Fibroblast of gingiva (primary cell): ENCODE results near the gene GGACT.
"Not testable (repeated sequence)": the region's sequence is repeated elsewhere in the genome, so short reads cannot be mapped to it uniquely, and the experiment has no call there.

Experiments
- DNase-seq: peaks from one replicate; pipeline ENCODE4 v3.0.0-alpha.2; 2011; ENCODE audit warnings: low read depth

GGACT gene

DNA sequence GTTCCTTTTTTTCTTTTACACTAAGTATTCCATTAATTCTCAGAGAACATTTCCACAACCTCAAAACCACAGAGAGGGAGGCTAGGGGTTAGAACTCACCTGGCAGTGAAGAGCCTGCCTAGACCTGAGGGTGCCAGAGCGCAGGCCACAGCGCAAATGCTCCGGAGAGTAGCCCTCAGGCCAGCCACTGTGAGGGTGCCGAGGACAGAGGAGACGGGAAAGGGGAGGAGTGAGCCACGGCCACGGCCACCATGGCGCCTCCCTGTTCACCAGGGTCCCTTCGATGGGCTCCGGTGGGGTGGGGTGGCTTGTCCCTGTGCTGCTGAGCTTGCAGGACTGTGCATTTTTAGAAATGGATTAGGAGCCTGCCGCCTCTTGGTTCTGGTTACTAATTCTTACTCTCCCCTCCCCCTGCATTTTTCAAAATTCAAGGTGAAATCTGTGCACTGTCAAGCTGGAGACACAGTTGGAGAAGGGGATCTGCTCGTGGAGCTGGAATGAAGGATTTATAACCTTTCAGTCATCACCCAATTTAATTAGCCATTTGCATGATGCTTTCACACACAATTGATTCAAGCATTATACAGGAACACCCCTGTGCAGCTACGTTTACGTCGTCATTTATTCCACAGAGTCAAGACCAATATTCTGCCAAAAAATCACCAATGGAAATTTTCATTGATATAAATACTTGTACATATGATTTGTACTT lies 58.8 kb downstream of the GGACT start:
- DNase-seq: no peak

DNA sequence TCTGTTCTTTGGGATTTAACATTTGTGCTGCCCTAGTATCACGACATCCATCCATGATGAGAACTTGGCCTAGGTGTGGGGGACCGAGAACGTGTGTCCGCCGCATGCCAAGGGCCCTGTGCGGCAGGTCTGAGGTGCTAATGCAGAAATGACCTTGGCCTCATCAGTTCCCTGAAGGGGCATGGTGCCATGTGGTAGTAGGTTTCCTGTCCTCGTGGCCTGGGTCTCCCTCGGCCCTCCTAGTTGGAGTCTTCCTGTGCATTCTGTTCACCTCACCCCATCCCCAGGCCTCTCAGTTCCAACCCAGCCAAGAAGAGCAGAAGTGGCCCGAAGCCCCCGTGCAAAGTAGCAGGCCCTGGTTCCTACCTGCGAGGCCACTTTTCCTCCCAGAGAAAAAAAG lies 59.8 kb downstream of the GGACT start:
- DNase-seq: no peak

DNA sequence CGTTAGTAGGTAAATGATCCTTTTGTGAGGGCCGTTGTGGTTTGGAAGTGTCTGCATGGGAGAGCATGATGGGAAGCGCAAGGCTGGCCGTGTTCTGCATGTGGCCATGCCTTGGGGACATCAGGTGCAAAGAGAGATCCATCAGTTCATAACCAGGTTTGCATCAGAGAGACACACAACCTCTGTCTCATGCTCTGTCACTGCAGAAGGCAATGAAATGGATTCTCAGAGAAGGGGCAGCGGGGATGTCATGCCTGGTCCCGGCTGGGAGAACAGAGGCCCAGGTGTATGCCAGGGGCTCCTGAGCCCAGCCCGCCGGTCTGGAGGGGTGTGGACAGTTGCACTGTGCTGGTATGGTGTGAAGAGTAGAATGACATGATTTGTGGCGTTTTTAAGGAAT lies 60.2 kb downstream of the GGACT start:
- DNase-seq: no peak

GRCh38 chr13:100527644-100528043 lies 60.9 kb downstream of the GGACT start:
- no peak for DNase-seq

DNA sequence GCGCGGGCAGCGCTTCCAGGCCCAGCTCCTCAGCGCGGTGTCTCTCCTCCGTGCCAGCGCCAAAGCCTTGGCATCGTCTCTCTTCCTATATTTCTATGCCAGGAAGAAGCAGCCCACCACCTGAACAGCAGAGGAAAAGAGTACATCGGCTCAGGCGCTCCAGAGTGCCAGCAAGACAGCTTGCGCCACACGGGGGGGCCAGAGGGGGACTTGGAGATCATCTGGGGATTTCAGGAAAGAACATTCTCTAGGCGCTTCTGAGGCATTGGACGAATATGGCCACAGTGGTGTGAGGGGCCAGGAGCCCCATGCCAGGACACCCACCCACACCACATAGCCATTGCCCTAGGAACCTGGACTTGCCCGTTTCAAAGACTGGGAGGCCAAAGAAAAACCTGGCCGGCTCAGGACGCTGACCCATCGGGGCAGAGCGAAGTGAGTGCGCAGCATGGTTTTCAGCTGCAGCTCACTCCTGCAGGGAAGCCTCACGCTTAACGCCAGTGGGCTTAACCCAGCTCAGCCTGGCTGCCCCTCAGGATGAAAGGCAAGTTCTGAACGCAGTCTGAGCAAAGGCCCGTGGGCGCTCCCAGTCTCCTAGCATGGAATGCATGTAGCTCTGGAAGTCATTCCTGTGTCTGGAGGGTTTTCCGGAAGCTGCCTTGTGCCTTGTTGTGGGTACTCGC lies 62.1 kb downstream of the GGACT start:
- no peak for DNase-seq

DNA sequence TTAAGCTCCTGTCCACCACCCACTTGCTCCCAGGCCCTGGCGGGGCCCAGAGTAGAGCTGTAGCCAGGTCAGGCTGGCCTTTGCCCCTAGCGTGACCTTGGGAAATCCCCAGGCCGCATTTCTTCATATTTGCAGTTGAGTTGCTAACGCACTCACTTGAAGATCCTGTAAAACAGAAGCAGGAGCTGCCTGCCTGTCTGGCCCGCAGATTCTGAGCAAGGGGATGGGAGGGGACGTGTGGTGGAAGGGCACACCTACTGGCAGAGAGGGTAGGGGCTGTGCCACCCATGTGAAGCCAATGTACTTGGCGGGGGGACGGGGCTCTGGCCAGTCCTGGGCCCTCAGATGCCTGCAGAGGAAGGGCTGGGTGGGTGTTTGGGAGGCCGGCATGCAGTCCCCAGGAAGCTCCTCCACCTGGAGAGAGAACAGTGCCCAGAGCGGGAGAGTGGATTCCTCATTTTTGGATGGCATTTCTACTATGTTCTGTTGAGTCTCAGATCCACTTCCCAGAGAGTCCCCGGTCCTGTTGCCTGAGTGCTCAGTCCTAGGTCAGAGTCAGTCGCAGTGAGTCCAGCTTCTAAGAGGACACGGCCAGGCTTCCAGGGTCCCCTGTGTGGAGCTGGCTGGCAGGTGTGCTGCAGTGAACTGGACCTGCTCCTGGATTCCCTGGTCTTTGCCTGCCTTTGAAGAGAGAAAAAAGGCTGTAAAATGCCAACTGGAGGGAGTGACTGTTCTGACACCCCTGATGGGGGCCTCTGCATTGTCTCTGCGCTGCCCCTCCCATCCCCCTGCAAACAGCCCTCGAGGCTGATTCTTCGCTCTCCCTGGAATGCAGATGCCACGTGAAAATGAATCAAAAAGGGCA lies 62.9 kb downstream of the GGACT start:
- DNase-seq: no peak

- DNase-seq: not testable (repeated sequence)
Measured at GRCh38 chr13:100524688-100525087, 63.9 kb downstream of the GGACT start.

DNA sequence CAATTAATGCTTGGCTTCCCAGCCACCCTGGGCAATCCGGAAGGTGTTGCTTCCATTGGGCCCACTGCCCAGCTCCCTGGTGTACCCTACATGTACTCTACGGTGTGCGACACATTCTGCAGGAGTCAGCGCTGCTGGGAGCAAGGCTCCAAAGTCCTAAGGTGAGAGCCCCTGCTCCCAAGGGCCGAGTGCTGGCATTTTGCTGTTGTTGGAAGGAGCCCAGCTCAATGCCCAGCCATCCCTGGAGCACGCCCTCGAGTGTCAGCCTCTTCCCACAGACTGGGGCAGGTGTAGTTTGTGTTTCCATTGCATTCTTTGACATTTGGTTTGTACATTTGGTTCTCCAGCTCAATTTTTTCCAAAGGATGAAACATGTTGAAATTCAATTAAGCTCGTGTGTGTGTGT lies 64.6 kb downstream of the GGACT start:
- no peak for DNase-seq

DNA sequence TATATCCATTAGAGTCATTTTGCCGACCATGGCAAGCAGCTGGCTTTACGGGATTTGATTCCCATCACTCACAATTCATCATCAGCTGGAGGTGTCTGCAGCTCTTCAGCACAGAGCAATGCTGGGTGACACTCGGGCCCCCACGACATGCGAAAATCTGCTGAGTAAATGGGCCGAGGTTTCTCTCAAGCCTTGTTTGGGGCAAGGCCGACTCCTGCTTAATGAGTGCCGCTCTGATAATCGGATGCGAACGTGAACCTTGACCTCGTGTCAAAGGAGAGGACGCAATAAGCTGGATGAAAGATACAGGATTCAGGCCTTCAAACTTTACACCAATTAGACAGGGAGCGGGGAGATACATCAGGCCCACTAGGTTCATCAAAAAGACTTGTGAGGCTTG lies 65.2 kb downstream of the GGACT start:
- no peak for DNase-seq

- DNase-seq: no peak
Measured at GRCh38 chr13:100522618-100523309, 65.8 kb downstream of the GGACT start.

DNA sequence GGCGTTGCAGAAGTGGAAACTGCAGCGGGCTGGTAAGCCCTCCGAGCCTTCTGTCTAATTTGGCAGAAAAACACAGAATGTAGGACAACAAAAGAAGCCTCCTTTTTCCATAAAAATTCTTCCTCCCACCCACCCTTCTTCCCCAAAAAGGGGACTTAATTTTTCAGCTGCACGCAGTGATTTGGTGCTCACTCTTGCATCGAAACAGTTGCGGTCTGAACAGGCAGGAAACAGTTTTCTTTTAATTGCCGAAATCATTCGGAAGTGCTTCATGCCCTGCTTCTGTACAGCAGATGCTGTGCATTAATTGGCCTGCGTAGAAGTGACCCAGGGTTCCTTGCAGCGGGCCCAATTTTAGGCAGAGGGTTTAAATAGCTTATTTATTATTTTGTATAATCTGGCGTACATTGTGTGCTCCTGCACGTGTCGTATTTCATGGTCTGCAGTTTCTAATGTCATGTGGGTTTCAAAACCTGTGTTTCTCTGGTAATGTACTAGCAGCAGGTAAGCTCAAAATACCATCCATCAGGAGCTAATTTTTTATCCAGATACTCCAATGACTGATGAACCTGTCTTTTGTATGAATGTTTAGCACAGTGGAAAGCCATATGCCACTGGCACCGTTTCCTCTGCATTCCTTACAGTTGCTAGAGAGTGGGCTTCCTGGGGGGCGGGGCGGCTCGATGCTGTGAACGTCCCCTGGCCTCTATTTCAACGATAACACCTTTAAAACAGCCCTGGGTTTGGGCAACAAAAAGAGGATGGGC lies 66.6 kb downstream of the GGACT start:
- DNase-seq: no peak

DNA sequence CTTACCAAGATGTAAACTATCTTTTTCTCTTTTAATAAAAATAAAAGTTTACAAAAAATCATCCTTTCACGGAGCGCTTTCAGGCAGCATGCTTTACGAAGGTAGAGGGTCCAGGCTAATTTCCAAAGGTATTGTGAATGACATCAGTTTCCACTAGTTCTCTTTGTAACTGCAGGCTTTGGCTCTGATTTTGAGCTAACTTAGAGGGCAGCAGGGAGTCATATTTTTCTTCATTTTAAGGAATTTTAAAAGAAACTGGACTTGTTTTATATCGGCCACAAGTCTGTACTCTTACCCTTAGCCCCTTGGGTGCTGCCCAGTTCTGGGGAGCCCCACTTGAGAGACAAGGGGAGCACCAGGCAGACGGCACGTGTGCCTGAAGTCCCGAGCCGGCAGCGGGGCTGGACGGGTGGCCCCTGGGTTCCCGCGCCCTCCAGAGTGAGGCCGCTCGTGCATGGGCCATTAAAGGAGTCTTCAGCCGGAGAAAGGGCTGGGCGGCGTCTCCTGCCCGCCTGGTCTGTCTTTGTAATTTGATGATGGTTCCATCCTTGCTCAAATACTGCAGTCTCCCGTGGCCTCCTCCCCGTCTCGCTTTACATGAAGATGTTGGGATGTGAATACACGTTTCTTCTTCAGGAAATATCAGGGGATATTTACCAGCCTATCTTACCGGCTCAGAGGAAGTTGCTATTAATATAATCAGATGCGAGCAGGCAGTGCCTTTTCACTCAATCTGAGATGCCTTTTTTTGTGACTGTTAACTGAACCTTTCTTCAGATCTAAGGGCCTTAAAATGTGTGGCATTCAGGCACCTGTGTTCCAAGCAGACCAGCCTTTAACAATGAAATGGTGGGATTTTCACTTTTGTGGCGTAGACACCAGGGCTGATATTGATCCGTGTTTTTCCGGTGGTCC lies 67.4 kb downstream of the GGACT start:
- no peak for DNase-seq

DNA sequence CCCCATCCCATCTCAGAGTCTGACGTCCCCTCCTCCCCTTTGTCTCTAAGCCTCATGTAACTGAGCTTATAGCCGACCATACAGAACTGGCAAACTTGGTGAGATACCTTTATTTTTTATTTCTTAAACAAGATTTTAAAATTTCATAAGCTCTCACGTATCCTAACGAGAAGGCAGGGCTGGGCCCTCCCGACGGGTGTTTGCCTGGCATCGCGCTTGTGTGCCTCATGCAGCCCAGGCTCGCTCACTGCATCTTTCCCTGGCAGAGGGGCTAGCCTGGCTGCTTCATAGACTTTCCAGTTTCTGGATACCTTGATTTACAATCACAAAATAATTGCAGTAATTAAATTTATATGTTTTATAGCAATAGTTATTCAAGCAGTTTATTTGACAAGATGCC lies 69.0 kb downstream of the GGACT start:
- no peak for DNase-seq

DNA sequence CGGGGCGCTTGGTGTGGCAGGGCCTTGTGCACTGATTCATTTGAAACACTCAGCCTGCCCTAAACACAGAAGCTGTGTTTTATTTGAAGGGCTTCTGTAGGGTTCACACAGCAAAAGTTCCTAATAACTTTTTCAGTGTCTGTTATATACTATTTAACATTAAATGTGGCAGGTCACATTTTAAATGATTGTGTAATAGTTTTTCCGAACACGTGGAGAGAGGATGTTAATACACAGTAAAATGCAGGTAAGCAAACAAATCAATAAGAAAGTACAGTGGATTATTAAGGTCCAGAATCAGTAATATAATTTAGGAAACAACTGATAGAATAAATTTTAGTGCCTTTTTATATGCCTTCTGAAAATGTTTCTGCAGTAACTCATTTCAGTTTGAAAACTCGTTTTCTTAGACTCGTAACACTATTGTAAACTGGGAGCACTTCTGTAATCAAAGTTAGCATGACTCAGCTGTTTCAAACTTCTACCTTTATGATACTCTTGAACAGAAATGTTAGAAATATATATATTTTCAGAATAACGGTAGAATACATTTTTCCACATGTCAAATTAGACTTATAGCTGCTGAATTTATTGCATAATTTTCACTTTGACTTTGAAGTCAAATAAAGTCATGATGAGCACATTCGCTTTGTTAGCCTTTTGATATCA lies 70.1 kb downstream of the GGACT start:
- no peak for DNase-seq

- no peak for DNase-seq
Measured at GRCh38 chr13:100517728-100518127, 70.9 kb downstream of the GGACT start.

GRCh38 chr13:100517135-100517534 lies 71.5 kb downstream of the GGACT start:
- DNase-seq: no peak

DNA sequence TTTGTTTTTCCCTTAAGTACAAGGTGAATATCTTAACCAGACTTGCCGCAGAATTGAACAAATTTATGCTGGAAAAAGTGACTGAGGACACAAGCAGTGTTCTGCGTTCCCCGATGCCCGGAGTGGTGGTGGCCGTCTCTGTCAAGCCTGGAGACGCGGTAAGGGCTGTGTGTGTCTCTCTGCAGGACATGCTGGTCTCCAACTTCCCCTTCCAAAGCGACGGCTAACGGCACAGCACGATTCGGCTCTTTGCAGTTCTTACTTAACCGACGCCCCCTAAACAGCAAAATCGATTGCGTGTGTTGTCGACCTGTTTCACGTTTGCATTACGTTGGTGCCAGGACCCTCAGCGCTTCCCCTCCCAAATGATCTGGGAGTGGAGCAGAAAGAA lies 73.2 kb downstream of the GGACT start:
- no peak for DNase-seq

- peak; percentile 65 for DNase-seq
Measured at GRCh38 chr13:100514788-100515409, 73.7 kb downstream of the GGACT start.

- peak; percentile 65 for DNase-seq
Measured at GRCh38 chr13:100513987-100514670, 74.5 kb downstream of the GGACT start.
